GM12873 (cell line): ENCODE data around the gene IRAG1.

Source experiments
- CTCF ChIP-seq: IDR thresholded peaks from 2 replicates; pipeline ENCODE4 v1.5.1; 2012; ENCODE audit warnings: low read depth, mild to moderate bottlenecking, moderate library complexity, low read length, control low read depth; ENCODE audit not compliant: insufficient read depth; ENCODE audit errors: missing control alignments

IRAG1 gene

DNA sequence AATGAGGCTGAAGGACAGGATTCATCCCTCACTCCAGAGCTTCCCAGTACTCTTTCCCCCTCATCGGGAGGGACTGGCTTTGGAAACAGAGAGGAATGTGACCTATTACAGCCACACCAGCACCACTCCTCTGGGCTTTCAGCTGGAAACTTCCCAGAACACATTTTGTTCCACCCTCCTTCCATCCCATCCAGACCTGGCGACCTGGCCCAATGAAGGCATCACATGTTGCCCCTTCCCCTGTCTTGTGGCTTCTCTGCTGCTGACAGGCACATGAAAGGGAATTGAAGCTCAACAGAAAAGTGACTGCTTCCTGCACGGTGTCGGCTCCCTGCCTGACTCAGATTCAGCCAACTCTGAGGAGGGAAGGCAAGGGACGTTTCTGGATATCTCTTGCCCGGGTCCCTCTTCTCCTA is 19.1 kb downstream of the IRAG1 start:
- no peak for TF ChIP-seq CTCF

DNA sequence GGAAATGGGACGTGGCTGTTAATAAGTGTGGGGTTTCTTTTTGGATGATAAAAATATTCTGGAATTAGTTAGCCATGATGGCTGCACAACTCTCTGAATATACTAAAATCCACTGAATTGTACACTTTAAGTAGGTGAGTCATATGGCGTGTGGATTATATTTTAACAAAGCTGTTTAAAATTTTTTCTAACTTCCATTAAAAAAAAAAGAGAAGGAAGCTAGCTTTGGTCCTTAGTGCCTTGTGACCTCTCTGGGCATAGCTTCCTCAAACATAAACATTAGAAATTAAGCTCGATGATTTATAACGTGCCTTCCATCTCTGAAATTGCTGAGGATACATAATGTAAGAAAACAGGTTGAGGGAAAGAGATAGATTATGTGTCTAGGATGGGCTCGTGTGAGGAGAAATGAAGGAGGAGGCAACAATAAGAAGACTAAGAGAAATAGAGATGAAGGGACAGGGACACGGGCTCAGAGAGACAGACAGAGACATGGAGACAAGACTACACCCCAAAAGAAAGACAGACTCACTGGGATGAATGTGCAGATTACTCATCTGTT is 20.0 kb downstream of the IRAG1 start:
- TF ChIP-seq CTCF = no peak

DNA sequence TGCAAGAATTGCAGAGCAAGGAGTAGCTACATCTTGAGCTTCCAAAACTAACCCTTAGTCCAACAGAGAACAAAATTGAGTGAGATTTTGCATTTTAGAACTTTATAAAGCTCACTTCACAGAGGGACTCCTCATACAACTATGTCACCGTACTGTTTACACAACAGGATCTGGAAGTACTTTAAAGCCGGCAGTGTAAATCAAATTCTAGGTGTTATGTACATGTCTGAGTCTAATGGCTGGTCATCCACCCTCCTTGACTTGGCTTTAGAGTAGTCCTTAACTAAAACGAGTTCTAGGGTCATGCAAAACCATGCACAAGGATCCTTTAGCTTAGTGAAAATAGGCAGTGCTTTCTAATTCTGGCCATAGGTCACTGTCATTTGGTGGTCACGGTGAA is 23.5 kb downstream of the IRAG1 start:
- TF ChIP-seq CTCF = no peak

- no peak for TF ChIP-seq CTCF
Measured at GRCh38 chr11:10669258-10670033, 24.1 kb downstream of the IRAG1 start.

DNA sequence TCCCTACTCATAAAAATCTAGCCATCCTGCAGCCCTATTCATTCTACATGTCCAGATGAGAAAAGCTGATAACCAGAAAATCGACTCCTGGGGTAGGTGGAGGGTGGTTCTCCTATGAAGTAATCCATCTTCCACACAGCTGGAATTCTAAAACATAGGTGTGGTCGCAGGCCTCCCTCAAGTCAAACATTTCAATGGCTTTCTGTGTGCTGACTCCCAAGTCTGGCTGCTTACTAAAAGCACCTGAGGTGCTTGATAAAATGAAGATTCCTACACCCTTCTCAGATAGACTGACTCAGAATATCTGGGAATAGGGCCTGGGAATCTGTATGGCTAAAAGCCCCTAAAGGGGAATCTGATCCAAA is 26.1 kb downstream of the IRAG1 start:
- TF ChIP-seq CTCF = no peak

DNA sequence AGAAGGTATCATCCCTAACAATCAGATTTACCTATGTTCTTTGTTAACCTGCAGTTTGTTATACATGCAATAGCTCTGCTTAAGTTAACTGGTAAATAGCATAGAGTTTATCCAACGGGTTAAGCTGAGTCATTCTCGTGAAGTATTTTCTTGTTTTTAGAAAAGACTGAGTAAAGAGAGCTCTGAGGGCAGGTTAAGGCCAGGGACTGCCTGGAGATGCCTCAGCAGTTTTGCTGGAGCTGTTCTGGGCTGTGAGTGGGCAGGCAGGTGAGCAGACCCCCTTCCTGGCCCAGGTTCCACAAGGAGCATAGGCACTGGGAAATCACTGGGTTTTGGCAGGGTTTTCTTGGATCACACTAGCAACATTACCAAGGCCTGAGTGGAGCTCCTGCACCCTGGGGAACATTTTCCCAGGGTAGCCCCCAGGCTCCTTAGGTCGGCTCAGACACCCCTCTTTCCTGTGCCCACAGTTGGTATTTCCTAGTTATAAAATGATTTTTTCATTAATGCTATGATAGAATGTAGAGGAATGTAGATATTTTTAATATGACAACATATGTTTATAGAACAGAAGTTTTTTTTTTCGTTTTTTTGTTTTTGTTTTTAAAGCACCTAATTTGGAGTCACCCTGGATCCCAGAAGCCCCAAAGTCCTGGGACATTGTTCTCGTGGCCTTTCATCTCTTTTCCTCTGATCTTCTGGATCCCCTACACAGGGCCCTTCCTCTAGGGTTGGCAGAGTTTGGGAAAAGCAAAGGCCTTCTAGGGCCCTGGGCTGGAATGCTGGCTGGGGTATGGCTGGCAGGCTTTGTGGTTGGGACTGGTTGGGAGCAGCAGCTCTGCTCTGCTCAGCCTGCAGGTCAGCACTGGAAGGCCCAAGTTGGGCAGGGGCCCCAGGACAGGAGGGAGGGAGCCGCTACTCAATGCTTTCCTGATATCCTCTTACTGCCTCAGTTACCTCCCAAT is 26.7 kb downstream of the IRAG1 start:
- TF ChIP-seq CTCF = no peak

GRCh38 chr11:10664496-10664895 is 29.1 kb downstream of the IRAG1 start:
- no peak for TF ChIP-seq CTCF
